Heart right ventricle (tissue), 16 donors: ENCODE data around the gene ANGPTL1. TPM values are rescaled to one million over a fixed set of nuclear protein-coding genes. Genes with fewer than 3 reads are reported as not detected.

ENCODE experiments used
- ATAC-seq, 8 donors: fragments of 200-7000 bp; cut with Tn5 transposase; one replicate each; pipeline ENCODE4 v1.9.1; 2020; ENCODE audit warnings: mild to moderate bottlenecking in 8 of 8, moderate library complexity in 8 of 8, moderate number of reproducible peaks in 1 of 8
- DNase-seq, 2 donors: peaks; one replicate each; pipeline ENCODE4 v3.0.0-alpha.2; 2020
- H3K27ac ChIP-seq, 10 donors: fragments of 200-600 bp; sonication (generic) in 2 of 10; one replicate each; pipeline versions ENCODE4 v1.5.0 to v1.8.0; 2020 to 2022; ENCODE audit warnings: mild to moderate bottlenecking in 3 of 10
- H3K27me3 ChIP-seq, 7 donors: fragments of 200-600 bp; one replicate each; pipeline ENCODE4 v1.8.0; 2021 to 2022; ENCODE audit warnings: mild to moderate bottlenecking in 2 of 7
- H3K36me3 ChIP-seq, 9 donors: fragments of 200-600 bp; sonication (generic) in 1 of 9; one replicate each; pipeline versions ENCODE4 v1.5.0 to v1.8.0; 2020 to 2022; ENCODE audit warnings: mild to moderate bottlenecking in 2 of 9
- H3K4me1 ChIP-seq, 9 donors: fragments of 200-600 bp; sonication (generic) in 1 of 9; one replicate each; pipeline versions ENCODE4 v1.5.0 to v1.8.0; 2020 to 2022; ENCODE audit warnings: mild to moderate bottlenecking in 4 of 9
- H3K4me3 ChIP-seq, 10 donors: fragments of 200-600 bp; sonication (generic) in 2 of 10; one replicate each; pipeline versions ENCODE4 v1.5.0 to v1.8.0; 2020 to 2022; ENCODE audit warnings: mild to moderate bottlenecking in 7 of 10, moderate library complexity in 2 of 10
- H3K9me3 ChIP-seq, 11 donors: fragments of 200-600 bp in 10 of 11; sonication (generic) in 2 of 11; one replicate each; pipeline versions ENCODE4 v1.5.0 to v1.8.0; 2013 to 2022; ENCODE audit warnings: mild to moderate bottlenecking in 2 of 11, control low read depth in 1 of 11, moderate library complexity in 1 of 11
- CTCF ChIP-seq, 9 donors: fragments of 200-600 bp; sonication (generic) in 2 of 9; IDR thresholded peaks; one replicate each; pipeline versions ENCODE4 v1.5.0 to v1.8.0; 2021 to 2022; ENCODE audit warnings: antibody characterized with exemption in 9 of 9, mild to moderate bottlenecking in 5 of 9, moderate library complexity in 1 of 9
- WGBS, 2 donors: extraction: QIAGEN DNeasy Blood & Tissue Kit; methylation state at CpG; one replicate each; pipeline ENCODE4 v1.1.7; 2013; ENCODE audit warnings: inconsistent platforms in 1 of 2; 5-methylcytosine and 5-hydroxymethylcytosine counted together
- intact Hi-C, 10 donors: fragments of 100-400 bp; cut with DNase I; formaldehyde crosslinking; loops; one replicate each; pipeline versions ENCODE4 v1.11.1 to v1.14.2; 2022
- polyA plus RNA-seq, 2 donors: library from polyadenylated mRNA; stranded (reverse); fragments of 200-250 nt; gene quantifications; one replicate each; pipeline ENCODE4 v1.2.3, GENCODE V29; 2013
- total RNA-seq, 10 donors: library from RNA; stranded (reverse); fragmentation: NEBNext Ultra II Directional in 3 of 10; extraction: Animal tissue kit (Norgen Biotek cat#: 25700) in 3 of 10; gene quantifications; one replicate each; pipeline versions ENCODE4 v1.2.1 to v1.2.4, GENCODE V29; 2021 to 2023
- donor health status: Arrhythmogenic right ventricular cardiomyopathy.
- donor health status: ischemic (EF 13 %, LVEDD 7.1; RV severe dilation, severe dysfunction).
- donor health status: healthy with polysubstance abuse.
- donor health status: DM: no; HTN: yes; CAD: no.
- donor health status: DM: no; HTN: no; CAD: no.
- donor health status: ischemic (EF 25% LVEDD 6.9; RV normal size, moderate dysfunction).
- donor health status: ischemic (EF 25% LVEDD 5.7; RV mildly dilated, moderate dysfunction).
- donor health status: healthy.
- donor health status: DM: yes; HTN: yes; CAD: no.
- donor health status: Ischemic cardiomyopathy.
- donor health status: ischemic (EF 35%, LVEDD 5.7; RV mildly dilated, moderate dysfunction).
- donor health status: nonischemic (EF 11% LVEDD 7.7; RV severe dilation, severe dysfunction).
- donor health status: DM: yes; HTN: yes; CAD: no.
- donor health status: PGD.
- donor health status: ischemic (EF 29% LVEDD 5.4; RV normal size, mild dysfunction).
- donor health status: nonischemic (EF 23%, LVEDD 6.1; RV moderate dilation, normal function).

The ANGPTL1 gene
- total and polyA plus RNA-seq, 12 donors, result 6.1 to 35.2 (median 13.5) TPM

GRCh38 chr1:178847396-178847849 is 23.5 kb downstream of the ANGPTL1 start:
- intact Hi-C loops, result no loop called here
- TF ChIP-seq CTCF (IDR thresholded peaks at IDR 0.05), result no peak

GRCh38 chr1:178846306-178846705 is 24.6 kb downstream of the ANGPTL1 start:
- H3K36me3 ChIP-seq, result peaks cover 0 to 5% (median 0%) of the 10 kb centered on the region in 9 donors
- no peak overlapping the region for H3K27ac ChIP-seq
- no peak for TF ChIP-seq CTCF (IDR thresholded peaks at IDR 0.05)
- intact Hi-C loops, result no loop called here
- peaks cover 0 to 3% (median 0%) of the 10 kb centered on the region in 9 donors for H3K4me1 ChIP-seq
- no peak overlapping the region for H3K4me3 ChIP-seq
- DNase-seq (no peak), ATAC-seq (no peak)
- no peaks in the 10 kb centered on the region for H3K9me3 ChIP-seq
- H3K27me3 ChIP-seq, result no peaks in the 10 kb centered on the region

More at GRCh38 chr1:178847396-178847849, 23.5 kb downstream of the ANGPTL1 start:
- Histone ChIP-seq H3K27ac (no peak overlapping the region), H3K4me3 (no peak overlapping the region), H3K9me3 (no peaks in the 10 kb centered on the region), H3K36me3 (peaks cover 0 to 9% (median 0%) of the 10 kb centered on the region in 9 donors), H3K27me3 (no peaks in the 10 kb centered on the region), H3K4me1 (peaks cover 0 to 3% (median 0%) of the 10 kb centered on the region in 9 donors)
- DNase-seq, result no peak
- ATAC-seq, result no peak
- 71 to 73% methylated on average over 2 of the region's 2 CpGs for WGBS, 2 donors

GRCh38 chr1:178844436-178844835 is 26.4 kb downstream of the ANGPTL1 start:
- 75 to 86% methylated on average over 3 of the region's 3 CpGs for WGBS, 2 donors
- Histone ChIP-seq H3K27ac (no peak overlapping the region), H3K4me3 (no peak overlapping the region), H3K27me3 (no peaks in the 10 kb centered on the region), H3K9me3 (no peaks in the 10 kb centered on the region), H3K36me3 (no peaks in the 10 kb centered on the region), H3K4me1 (peaks cover 0 to 3% (median 0%) of the 10 kb centered on the region in 9 donors)
- no peak for TF ChIP-seq CTCF (IDR thresholded peaks at IDR 0.05)
- ATAC-seq, result no peak
- intact Hi-C loops, result no loop called here
- DNase-seq, result no peak

- Histone ChIP-seq H3K27me3 (no peaks in the 10 kb centered on the region), H3K4me1 (no peaks in the 10 kb centered on the region), H3K9me3 (peaks cover 0 to 5% (median 0%) of the 10 kb centered on the region in 11 donors), H3K27ac (no peak overlapping the region), H3K4me3 (no peak overlapping the region), H3K36me3 (no peaks in the 10 kb centered on the region)
- 96 to 97% methylated on average over 2 of the region's 2 CpGs for WGBS, 2 donors
- TF ChIP-seq CTCF (IDR thresholded peaks at IDR 0.05), result no peak
- intact Hi-C loops, result no loop called here
- ATAC-seq (no peak), DNase-seq (no peak)
These were observed 45.7 kb downstream of the ANGPTL1 start for GRCh38 chr1:178825167-178825566.
